HepG2 (cell line): ENCODE results near the gene NID1. TPM values are rescaled to one million over a fixed set of nuclear protein-coding genes. Genes with fewer than 3 reads are reported as not detected.

Experiments used
- ATAC-seq: fragments of 200-7000 bp; cut with Tn5 transposase; 3 replicates; pipeline ENCODE4 v1.9.1; 2020; ENCODE audit warnings: mild to moderate bottlenecking, moderate library complexity
- BruUV-seq: library from RNA; stranded (reverse); fragments of 400-500 nt; replicated peaks from 2 replicates; lab custom pipeline; 2021; lab: Mats Ljungman, UMichigan
- CTCF ChIA-PET: fragments of 300-600 bp; formaldehyde crosslinking; extraction: SDS; loops from one replicate; lab custom pipeline; 2021; ENCODE audit warnings: low total read pairs, inconsistent platforms, low intra/inter-chr PET ratio; lab: Yijun Ruan, JAX
- POLR2A ChIA-PET: fragments of 350-600 bp; sonication (Branson Sonifier 250); formaldehyde crosslinking; loops from one replicate; lab custom pipeline; 2020; ENCODE audit warnings: antibody characterized with exemption, inconsistent platforms; lab: Yijun Ruan, JAX
- DNase-seq: peaks from one replicate; pipeline ENCODE4 v3.0.0-alpha.2; 2015; ENCODE audit warnings: low spot score
- FAIRE-seq: peaks from 3 replicates; lab custom pipeline; 2011; peaks lifted over from hg19 to GRCh38; lab: Jason Lieb, UNC
- H2AFZ ChIP-seq: one replicate; pipeline ENCODE4 v1.6.1; 2011; ENCODE audit warnings: low read length, inconsistent platforms
- H3K27ac ChIP-seq: fragments of 300-600 bp; 3 replicates; pipeline ENCODE4 v1.8.0; 2011; ENCODE audit warnings: mixed run types, mild to moderate bottlenecking, mixed read lengths, low read length, inconsistent platforms; ENCODE audit not compliant: insufficient read depth; ENCODE audit errors: extremely low read length
- H3K27me3 ChIP-seq, 2 experiments: fragments of 200-600 bp in 1 of 2; 2 replicates in 1 of 2; 3 replicates in 1 of 2; pipeline versions ENCODE4 v1.6.0 to v1.8.0; 2011; ENCODE audit warnings: low read length in 2 of 2, mild to moderate bottlenecking in 2 of 2, moderate library complexity in 2 of 2, inconsistent platforms in 1 of 2; ENCODE audit not compliant: insufficient read depth in 2 of 2, control insufficient read depth in 1 of 2
- H3K36me3 ChIP-seq, 2 experiments: fragments of 200-600 bp in 1 of 2; replicated peaks in 1 of 2; 2 replicates in 1 of 2; 3 replicates in 1 of 2; pipeline versions ENCODE4 v1.5.1 to v1.8.0; 2011; ENCODE audit warnings: low read length in 2 of 2, inconsistent platforms in 1 of 2; ENCODE audit not compliant: insufficient read depth in 2 of 2, control insufficient read depth in 1 of 2
- H3K4me1 ChIP-seq: 2 replicates; pipeline ENCODE4 v1.5.1; 2012; ENCODE audit warnings: low read length, inconsistent platforms; ENCODE audit not compliant: insufficient read depth
- H3K4me2 ChIP-seq: 2 replicates; pipeline ENCODE4 v1.6.0; 2011; ENCODE audit warnings: low read depth, low read length, inconsistent platforms
- H3K4me3 ChIP-seq, 3 experiments: fragments of 200-600 bp in 1 of 3; sonication (generic), shearing (Covaris generic) in 1 of 3; replicated peaks in 1 of 3; 2 replicates each; pipeline ENCODE4 v1.5.1; 2011 to 2016; ENCODE audit warnings: low read length in 3 of 3, inconsistent platforms in 2 of 3, low read depth in 2 of 3, mild to moderate bottlenecking in 2 of 3, control low read depth in 1 of 3, mixed read lengths in 1 of 3; ENCODE audit not compliant: insufficient read depth in 1 of 3
- H3K79me2 ChIP-seq: one replicate; pipeline ENCODE4 v1.6.1; 2011; ENCODE audit warnings: low read length, inconsistent platforms; ENCODE audit not compliant: insufficient read depth
- H3K9ac ChIP-seq: 2 replicates; pipeline ENCODE4 v1.6.0; 2011; ENCODE audit warnings: mild to moderate bottlenecking, low read depth, low read length, inconsistent platforms; ENCODE audit not compliant: insufficient read depth
- H3K9me3 ChIP-seq: 2 replicates; pipeline ENCODE4 v1.5.1; 2012; ENCODE audit warnings: mild to moderate bottlenecking, low read length
- H4K20me1 ChIP-seq: 2 replicates; pipeline ENCODE4 v1.6.0; 2011; ENCODE audit warnings: inconsistent platforms, mild to moderate bottlenecking, low read length, moderate library complexity; ENCODE audit not compliant: insufficient read depth
- ELK4 ChIP-seq: sonication (generic); formaldehyde crosslinking; IDR thresholded peaks from 2 replicates; pipeline ENCODE4 v1.9.0; 2021; ENCODE audit warnings: missing genetic modification reagents, borderline replicate concordance
- FOXJ3 ChIP-seq: sonication (generic); formaldehyde crosslinking; IDR thresholded peaks from 2 replicates; pipeline ENCODE4 v1.4.0; 2020; ENCODE audit warnings: missing genetic modification reagents, mild to moderate bottlenecking, borderline replicate concordance
- KLF16 ChIP-seq, 2 experiments: sonication (generic) in 1 of 2; formaldehyde crosslinking in 1 of 2; IDR thresholded peaks; 2 replicates each; pipeline versions ENCODE4 v1.6.1 to v1.8.0; 2016 to 2023; ENCODE audit warnings: missing genetic modification reagents in 2 of 2, missing compliant biosample characterization in 1 of 2
- MXI1 ChIP-seq: IDR thresholded peaks from 3 replicates; pipeline ENCODE4 v1.6.1; 2012; ENCODE audit warnings: low read depth, low read length, inconsistent platforms, borderline replicate concordance
- PAXIP1 ChIP-seq: sonication (generic); formaldehyde crosslinking; conservative IDR thresholded peaks from 2 replicates; pipeline ENCODE4 v1.4.0; 2020; ENCODE audit warnings: mild to moderate bottlenecking, missing genetic modification reagents, moderate library complexity
- PBX3 ChIP-seq: sonication (generic); formaldehyde crosslinking; IDR thresholded peaks from 2 replicates; pipeline ENCODE4 v1.8.1; 2023; ENCODE audit warnings: missing genetic modification reagents, inconsistent platforms, borderline replicate concordance
- RFX3 ChIP-seq: IDR thresholded peaks from 2 replicates; pipeline ENCODE4 v1.6.1; 2016; ENCODE audit warnings: missing biosample characterization, missing genetic modification reagents
- TIGD3 ChIP-seq: sonication (generic); formaldehyde crosslinking; IDR thresholded peaks from 2 replicates; pipeline ENCODE4 v1.5.1; 2020; ENCODE audit warnings: mild to moderate bottlenecking, missing genetic modification reagents, borderline replicate concordance
- ZBTB2 ChIP-seq: sonication (generic); formaldehyde crosslinking; IDR thresholded peaks from 2 replicates; pipeline ENCODE4 v1.8.0; 2022; ENCODE audit warnings: low read depth, missing genetic modification reagents
- ZBTB46 ChIP-seq: sonication (generic); formaldehyde crosslinking; IDR thresholded peaks from 2 replicates; pipeline ENCODE4 v1.4.0; 2020; ENCODE audit warnings: mild to moderate bottlenecking, missing genetic modification reagents, borderline replicate concordance
- ZFYVE20 ChIP-seq: sonication (generic); formaldehyde crosslinking; IDR thresholded peaks from 2 replicates; pipeline ENCODE4 v1.8.0; 2023; ENCODE audit warnings: low read depth, mild to moderate bottlenecking, moderate library complexity, missing genetic modification reagents, borderline replicate concordance
- ZNF740 ChIP-seq: sonication (generic); formaldehyde crosslinking; IDR thresholded peaks from 2 replicates; pipeline ENCODE4 v1.4.0; 2020; ENCODE audit warnings: missing genetic modification reagents
- ZNF792 ChIP-seq: IDR thresholded peaks from 2 replicates; pipeline ENCODE4 v1.6.1; 2016
- WGBS: methylation state at CpG from one replicate; pipeline ENCODE4 v1.1.6; 2017; ENCODE audit warnings: low lambda C conversion rate; 5-methylcytosine and 5-hydroxymethylcytosine counted together
- in situ Hi-C: cut with HindIII; loops from 2 replicates; pipeline ENCODE4 v1.10.0; 2017; ENCODE audit warnings: low pct_unique_long_range_greater_than_20kb; ENCODE audit not compliant: extremely low pct_ligation_motif_present
- intact Hi-C: fragments of 100-400 bp; cut with micrococcal nuclease; formaldehyde crosslinking; loops from one replicate; pipeline ENCODE4 v1.10.0; 2022; ENCODE audit not compliant: unreplicated experiment
- polyA plus RNA-seq, 8 experiments: library from polyadenylated mRNA; depleted of rRNA in 3 of 8; stranded (reverse) in 7 of 8; unstranded in 1 of 8; fragments of >200 nt; fragmentation: Illumina TruSeq in 4 of 8; extraction: Trizol in 4 of 8; gene quantifications; 2 replicates each; pipeline versions ENCODE4 v1.2.1 to v1.2.3, GENCODE V29; 2011 to 2016; ENCODE audit warnings: low read depth in 4 of 8, missing spikeins in 1 of 8, mixed read lengths in 1 of 8; ENCODE audit not compliant: insufficient read depth in 1 of 8
- total RNA-seq, 5 experiments: library from RNA; depleted of rRNA; stranded (reverse); fragments of >200 nt; fragmentation: Illumina TruSeq; extraction: Trizol; gene quantifications; 2 replicates each; pipeline ENCODE4 v1.2.3, GENCODE V29; 2016; ENCODE audit warnings: low read depth in 1 of 5

The NID1 gene
- total and polyA plus RNA-seq, 2 of the 13 experiments (the other 11 are each of a cell fraction or from before 2014, with no cell fraction given) = 50.2 to 56.1 TPM

- H3K9me3 ChIP-seq = peaks cover 6% of the 10 kb centered on the region; the same call in 1 of the 2 replicates
- ChIA-PET CTCF (no interaction called here), POLR2A (no interaction called here)
- in situ Hi-C loops (no loop called here), intact Hi-C loops (loop anchor here (2.0 kb wide), 1 partner anchor 25 kb away; no protein-coding TSS in a partner anchor)
- H3K27me3 ChIP-seq = no peaks in the 10 kb centered on the region
- no peak overlapping the region for H3K27ac ChIP-seq
- peaks cover 27% of the 10 kb centered on the region for H3K4me1 ChIP-seq
- FAIRE-seq = no peak
- no peaks in the 10 kb centered on the region for H4K20me1 ChIP-seq
- H3K4me3 ChIP-seq = no peak overlapping the region
- H3K36me3 ChIP-seq = no peaks in the 10 kb centered on the region
- no peaks in the 10 kb centered on the region for H3K79me2 ChIP-seq
- no peak overlapping the region for H3K9ac ChIP-seq
- 66% methylated on average over 5 of the region's 5 CpGs for WGBS
- no peak overlapping the region for H3K4me2 ChIP-seq
- no peak; the same call in 2 of the 3 replicates for ATAC-seq
- no peak overlapping the region for H2AFZ ChIP-seq
- no TSS peak for BruUV-seq
- DNase-seq = no peak
- TF ChIP-seq PAXIP1 (CRISPR knock-in tag) (no peak), ZNF792 (CRISPR knock-in tag) (no peak), RFX3 (CRISPR knock-in tag) (no peak), ZNF740 (CRISPR knock-in tag) (no peak), ZFYVE20 (CRISPR knock-in tag) (no peak), FOXJ3 (CRISPR knock-in tag) (no peak), MXI1 (no peak), TIGD3 (CRISPR knock-in tag) (no peak), ELK4 (CRISPR knock-in tag) (no peak), KLF16 (CRISPR knock-in tag; IDR thresholded peaks at IDR 0.05) (no peak), PBX3 (no peak), ZBTB46 (CRISPR knock-in tag) (no peak), ZBTB2 (no peak)
Measured at GRCh38 chr1:236091933-236092318, 27.0 kb upstream of the NID1 start.
